ENCODE results near the gene PET100.

DNA sequence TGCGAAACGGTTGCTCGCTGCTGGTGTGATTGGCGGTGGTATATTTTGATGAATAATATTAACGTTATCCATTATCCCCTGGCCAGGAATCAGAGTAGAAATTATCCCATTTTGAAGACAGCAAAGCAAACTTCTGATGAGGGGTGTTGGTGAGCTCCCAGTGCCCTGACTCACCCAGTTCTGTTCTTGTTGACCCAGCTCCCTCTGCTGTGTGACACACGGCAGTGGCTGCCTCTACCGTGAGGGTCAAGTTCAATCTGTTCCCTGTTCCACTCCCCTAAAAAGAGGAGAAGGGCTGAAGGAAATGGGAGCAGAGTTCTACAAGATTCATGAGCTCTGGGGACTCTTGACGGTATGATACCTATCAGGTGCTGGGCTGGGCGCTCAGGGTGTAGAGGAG, 31.9 kb upstream of the PET100 start:
- TF ChIP-seq, protein P1, sequence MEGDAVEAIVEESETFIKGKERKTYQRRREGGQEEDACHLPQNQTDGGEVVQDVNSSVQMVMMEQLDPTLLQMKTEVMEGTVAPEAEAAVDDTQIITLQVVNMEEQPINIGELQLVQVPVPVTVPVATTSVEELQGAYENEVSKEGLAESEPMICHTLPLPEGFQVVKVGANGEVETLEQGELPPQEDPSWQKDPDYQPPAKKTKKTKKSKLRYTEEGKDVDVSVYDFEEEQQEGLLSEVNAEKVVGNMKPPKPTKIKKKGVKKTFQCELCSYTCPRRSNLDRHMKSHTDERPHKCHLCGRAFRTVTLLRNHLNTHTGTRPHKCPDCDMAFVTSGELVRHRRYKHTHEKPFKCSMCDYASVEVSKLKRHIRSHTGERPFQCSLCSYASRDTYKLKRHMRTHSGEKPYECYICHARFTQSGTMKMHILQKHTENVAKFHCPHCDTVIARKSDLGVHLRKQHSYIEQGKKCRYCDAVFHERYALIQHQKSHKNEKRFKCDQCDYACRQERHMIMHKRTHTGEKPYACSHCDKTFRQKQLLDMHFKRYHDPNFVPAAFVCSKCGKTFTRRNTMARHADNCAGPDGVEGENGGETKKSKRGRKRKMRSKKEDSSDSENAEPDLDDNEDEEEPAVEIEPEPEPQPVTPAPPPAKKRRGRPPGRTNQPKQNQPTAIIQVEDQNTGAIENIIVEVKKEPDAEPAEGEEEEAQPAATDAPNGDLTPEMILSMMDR (IDR thresholded peaks at IDR 0.05) = no peak
- TF ChIP-seq POLR2A (IDR thresholded peaks at IDR 0.05) = no peak

Measured in uterus (tissue), 2 donors.